VCaP (cell line): ENCODE data around the gene NPIPB2.
A peak's percentile ranks its signal among the peaks of the same experiment; 100 is the strongest.

Experiments used
- H3K27ac ChIP-seq: fragments of 450-650 bp; 2 replicates; pipeline ENCODE4 v1.5.1; 2017
- CTCF ChIP-seq: fragments of 450-650 bp; conservative IDR thresholded peaks from 2 replicates; pipeline ENCODE4 v1.5.1; 2017; ENCODE audit warnings: mild to moderate bottlenecking, moderate library complexity

The NPIPB2 gene

GRCh38 chr16:11915114-11915643 lies 26.7 kb downstream of the NPIPB2 start:
- no peak for TF ChIP-seq CTCF
- H3K27ac ChIP-seq = peak overlapping the region; percentile 93

- peak overlapping the region; percentile 93 for H3K27ac ChIP-seq
- TF ChIP-seq CTCF = no peak
Measured at GRCh38 chr16:11914210-11915113, 27.4 kb downstream of the NPIPB2 start.

GRCh38 chr16:11913425-11914079 lies 28.3 kb downstream of the NPIPB2 start:
- H3K27ac ChIP-seq = peak overlapping the region; percentile 93
- TF ChIP-seq CTCF = no peak

- H3K27ac ChIP-seq = peak overlapping the region; percentile 15; the same call in 1 of the 2 replicates
Measured at GRCh38 chr16:11909653-11910545, 31.9 kb downstream of the NPIPB2 start.

GRCh38 chr16:11907160-11907970 lies 34.5 kb downstream of the NPIPB2 start:
- TF ChIP-seq CTCF = no peak
- H3K27ac ChIP-seq = no peak overlapping the region

More at GRCh38 chr16:11909653-11910545, 31.9 kb downstream of the NPIPB2 start:
- no peak for TF ChIP-seq CTCF

- no peak for TF ChIP-seq CTCF
- no peak overlapping the region for H3K27ac ChIP-seq
Measured at GRCh38 chr16:11903906-11904305, 37.9 kb downstream of the NPIPB2 start.
